GM12878 (cell line): Measurements from ENCODE around the gene SLC37A1. TPM values are rescaled to one million over a fixed set of nuclear protein-coding genes. Genes with fewer than 3 reads are reported as not detected.

Experiments
- ATF3 ChIP-seq: IDR thresholded peaks from 2 replicates; pipeline ENCODE4 v1.6.1; 2011; ENCODE audit warnings: low read depth, mild to moderate bottlenecking, low read length, moderate library complexity, borderline replicate concordance; ENCODE audit errors: extremely low read depth
- ATF7 ChIP-seq: fragments of 450-650 bp; IDR thresholded peaks from 2 replicates; pipeline ENCODE4 v1.6.1; 2016; ENCODE audit warnings: low read depth, mild to moderate bottlenecking
- CBFB ChIP-seq: IDR thresholded peaks from 2 replicates; pipeline ENCODE4 v1.6.1; 2016; ENCODE audit warnings: antibody characterized with exemption, low read depth
- CHD4 ChIP-seq: fragments of 200-600 bp; sonication (generic); IDR thresholded peaks from 2 replicates; pipeline ENCODE4 v1.6.1; 2016; ENCODE audit warnings: mild to moderate bottlenecking
- ELK1 ChIP-seq: IDR thresholded peaks from 2 replicates; pipeline ENCODE4 v1.6.1; 2012; ENCODE audit warnings: low read depth, low read length, improper control_type of control experiment
- FOS ChIP-seq: IDR thresholded peaks from 3 replicates; pipeline ENCODE4 v1.6.1; 2011; ENCODE audit warnings: borderline replicate concordance; ENCODE audit not compliant: insufficient read length; ENCODE audit errors: extremely low read depth
- HSF1 ChIP-seq: fragments of 150-350 bp; IDR thresholded peaks from 2 replicates; pipeline ENCODE4 v1.6.1; 2014; ENCODE audit warnings: mild to moderate bottlenecking, low read depth, low read length
- IRF3 ChIP-seq: fragments of 450-650 bp; IDR thresholded peaks from 2 replicates; pipeline ENCODE4 v1.6.1; 2014; ENCODE audit warnings: mild to moderate bottlenecking
- JUNB ChIP-seq: IDR thresholded peaks from 2 replicates; pipeline ENCODE4 v1.6.1; 2016; ENCODE audit warnings: antibody characterized with exemption, mild to moderate bottlenecking
- KAT2A ChIP-seq: conservative IDR thresholded peaks from 2 replicates; pipeline ENCODE4 v1.6.1; 2011; ENCODE audit warnings: low read depth, low read length; ENCODE audit not compliant: control insufficient read depth
- NBN ChIP-seq: fragments of 450-650 bp; IDR thresholded peaks from 2 replicates; pipeline ENCODE4 v1.6.1; 2016
- NFYA ChIP-seq: IDR thresholded peaks from 2 replicates; pipeline ENCODE4 v1.6.1; 2011; ENCODE audit warnings: low read depth, mild to moderate bottlenecking, low read length, improper control_type of control experiment, borderline replicate concordance
- NKRF ChIP-seq: fragments of 450-650 bp; conservative IDR thresholded peaks from 2 replicates; pipeline ENCODE4 v1.6.1; 2017; ENCODE audit warnings: mild to moderate bottlenecking, moderate library complexity
- PML ChIP-seq: IDR thresholded peaks from 2 replicates; pipeline ENCODE4 v1.6.1; 2012; ENCODE audit warnings: low read length, inconsistent platforms
- REST ChIP-seq: IDR thresholded peaks from 2 replicates; pipeline ENCODE4 v1.6.1; 2012; ENCODE audit warnings: mild to moderate bottlenecking, low read depth, low read length
- YBX1 ChIP-seq: fragments of 450-650 bp; IDR thresholded peaks from 2 replicates; pipeline ENCODE4 v1.6.1; 2016; ENCODE audit warnings: antibody characterized with exemption
- ZNF207 ChIP-seq: fragments of 450-650 bp; IDR thresholded peaks from 2 replicates; pipeline ENCODE4 v1.6.1; 2014; ENCODE audit warnings: antibody characterized with exemption, mild to moderate bottlenecking, borderline replicate concordance
- polyA plus RNA-seq, 11 experiments: library from polyadenylated mRNA; depleted of rRNA in 4 of 11; unstranded in 6 of 11; stranded (reverse) in 5 of 11; fragments of >200 nt; fragmentation: Nextera tagmentation in 4 of 11; fragmentation: Illumina TruSeq in 1 of 11; extraction: Ambion mirVana in 4 of 11; extraction: Trizol in 1 of 11; gene quantifications; 1 replicate in 1 of 11; 2 replicates in 10 of 11; pipeline versions ENCODE4 v1.2.1 to v1.2.3, GENCODE V29; 2011 to 2016; ENCODE audit warnings: inconsistent platforms in 2 of 11, missing spikeins in 2 of 11, low read depth in 1 of 11
- total RNA-seq, 4 experiments: library from RNA; depleted of rRNA in 3 of 4; stranded (reverse); fragments of >200 nt in 3 of 4; fragmentation: Illumina TruSeq in 1 of 4; extraction: Trizol in 1 of 4; gene quantifications; 2 replicates each; pipeline versions ENCODE4 v1.2.1 to v1.2.3, GENCODE V29; 2013 to 2021

Gene SLC37A1
- total and polyA plus RNA-seq, 10 of the 15 experiments (the other 5 are each of a cell fraction or from before 2014, with no cell fraction given): 1.1 to 35.5 (median 24.4) TPM

- TF ChIP-seq NBN (peak; percentile 49; the same call in 1 of the 2 replicates), ATF3 (no peak), ATF7 (peak; percentile 63), CHD4 (no peak), NKRF (no peak), ZNF207 (no peak), NFYA (no peak), ELK1 (no peak), KAT2A (no peak), JUNB (no peak), CBFB (peak; percentile 88), YBX1 (no peak), IRF3 (no peak), FOS (no peak), PML (no peak), REST (no peak), HSF1 (no peak)
These were observed 46.3 kb upstream of the SLC37A1 start (continued) for GRCh38 chr21:42467140-42467983.
